Fibroblast of pulmonary artery (primary cell): Measurements from ENCODE around the gene CD226.
A peak's percentile ranks its signal among the peaks of the same experiment; 100 is the strongest.

Experiments used
- DNase-seq: peaks from one replicate; pipeline ENCODE4 v3.0.0-alpha.2; 2010; ENCODE audit warnings: low read depth
- H3K4me3 ChIP-seq: replicated peaks from 2 replicates; pipeline ENCODE4 v1.5.1; 2011; ENCODE audit warnings: low read depth, mild to moderate bottlenecking, control low read depth, low read length, moderate library complexity
- CTCF ChIP-seq: IDR thresholded peaks from 2 replicates; pipeline ENCODE4 v1.5.1; 2011; ENCODE audit warnings: mild to moderate bottlenecking, control low read depth, low read length, inconsistent platforms; ENCODE audit errors: missing control alignments

The CD226 gene

GRCh38 chr18:69974365-69974764 is 26.7 kb upstream of the CD226 start:
- TF ChIP-seq CTCF = no peak
- DNase-seq = peak; percentile 34
- H3K4me3 ChIP-seq = no peak overlapping the region

GRCh38 chr18:69969491-69969890 is 21.8 kb upstream of the CD226 start:
- TF ChIP-seq CTCF = no peak
- DNase-seq = peak; percentile 71
- H3K4me3 ChIP-seq = no peak overlapping the region

- no peak for DNase-seq
- no peak for TF ChIP-seq CTCF
Measured at GRCh38 chr18:69968039-69968438, 20.4 kb upstream of the CD226 start.

GRCh38 chr18:69963196-69963595 is 15.5 kb upstream of the CD226 start:
- H3K4me3 ChIP-seq = no peak overlapping the region
- TF ChIP-seq CTCF = no peak
- no peak for DNase-seq

More at GRCh38 chr18:69968039-69968438, 20.4 kb upstream of the CD226 start:
- H3K4me3 ChIP-seq = no peak overlapping the region

GRCh38 chr18:69961718-69962117 is 14.0 kb upstream of the CD226 start:
- no peak for TF ChIP-seq CTCF
- H3K4me3 ChIP-seq = no peak overlapping the region
- DNase-seq = no peak

- DNase-seq = no peak
- no peak for TF ChIP-seq CTCF
- no peak overlapping the region for H3K4me3 ChIP-seq
Measured at GRCh38 chr18:69958422-69958821, 10.7 kb upstream of the CD226 start.

- no peak overlapping the region for H3K4me3 ChIP-seq
- TF ChIP-seq CTCF = no peak
- no peak for DNase-seq
Measured at GRCh38 chr18:69957747-69958146, 10.1 kb upstream of the CD226 start.
